HepG2 (cell line): ENCODE measurements around the gene DMRTA2. TPM values are rescaled to one million over a fixed set of nuclear protein-coding genes. Genes with fewer than 3 reads are reported as not detected.

Experiments used
- ATAC-seq: fragments of 200-7000 bp; cut with Tn5 transposase; 3 replicates; pipeline ENCODE4 v1.9.1; 2020; ENCODE audit warnings: mild to moderate bottlenecking, moderate library complexity
- BruUV-seq: library from RNA; stranded (reverse); fragments of 400-500 nt; replicated peaks from 2 replicates; lab custom pipeline; 2021; lab: Mats Ljungman, UMichigan
- CTCF ChIA-PET: fragments of 300-600 bp; formaldehyde crosslinking; extraction: SDS; loops from one replicate; lab custom pipeline; 2021; ENCODE audit warnings: low total read pairs, inconsistent platforms, low intra/inter-chr PET ratio; lab: Yijun Ruan, JAX
- POLR2A ChIA-PET: fragments of 350-600 bp; sonication (Branson Sonifier 250); formaldehyde crosslinking; loops from one replicate; lab custom pipeline; 2020; ENCODE audit warnings: antibody characterized with exemption, inconsistent platforms; lab: Yijun Ruan, JAX
- DNase-seq: peaks from one replicate; pipeline ENCODE4 v3.0.0-alpha.2; 2015; ENCODE audit warnings: low spot score
- FAIRE-seq: peaks from 3 replicates; lab custom pipeline; 2011; peaks lifted over from hg19 to GRCh38; lab: Jason Lieb, UNC
- H2AFZ ChIP-seq: one replicate; pipeline ENCODE4 v1.6.1; 2011; ENCODE audit warnings: low read length, inconsistent platforms
- H3K27ac ChIP-seq: fragments of 300-600 bp; 3 replicates; pipeline ENCODE4 v1.8.0; 2011; ENCODE audit warnings: mixed run types, mild to moderate bottlenecking, mixed read lengths, low read length, inconsistent platforms; ENCODE audit not compliant: insufficient read depth; ENCODE audit errors: extremely low read length
- H3K27me3 ChIP-seq, 2 experiments: fragments of 200-600 bp in 1 of 2; 2 replicates in 1 of 2; 3 replicates in 1 of 2; pipeline versions ENCODE4 v1.6.0 to v1.8.0; 2011; ENCODE audit warnings: low read length in 2 of 2, mild to moderate bottlenecking in 2 of 2, moderate library complexity in 2 of 2, inconsistent platforms in 1 of 2; ENCODE audit not compliant: insufficient read depth in 2 of 2, control insufficient read depth in 1 of 2
- H3K36me3 ChIP-seq, 2 experiments: fragments of 200-600 bp in 1 of 2; replicated peaks in 1 of 2; 2 replicates in 1 of 2; 3 replicates in 1 of 2; pipeline versions ENCODE4 v1.5.1 to v1.8.0; 2011; ENCODE audit warnings: low read length in 2 of 2, inconsistent platforms in 1 of 2; ENCODE audit not compliant: insufficient read depth in 2 of 2, control insufficient read depth in 1 of 2
- H3K4me1 ChIP-seq: 2 replicates; pipeline ENCODE4 v1.5.1; 2012; ENCODE audit warnings: low read length, inconsistent platforms; ENCODE audit not compliant: insufficient read depth
- H3K4me2 ChIP-seq: 2 replicates; pipeline ENCODE4 v1.6.0; 2011; ENCODE audit warnings: low read depth, low read length, inconsistent platforms
- H3K4me3 ChIP-seq, 3 experiments: fragments of 200-600 bp in 1 of 3; sonication (generic), shearing (Covaris generic) in 1 of 3; replicated peaks in 1 of 3; 2 replicates each; pipeline ENCODE4 v1.5.1; 2011 to 2016; ENCODE audit warnings: low read length in 3 of 3, inconsistent platforms in 2 of 3, low read depth in 2 of 3, mild to moderate bottlenecking in 2 of 3, control low read depth in 1 of 3, mixed read lengths in 1 of 3; ENCODE audit not compliant: insufficient read depth in 1 of 3
- H3K79me2 ChIP-seq: one replicate; pipeline ENCODE4 v1.6.1; 2011; ENCODE audit warnings: low read length, inconsistent platforms; ENCODE audit not compliant: insufficient read depth
- H3K9ac ChIP-seq: 2 replicates; pipeline ENCODE4 v1.6.0; 2011; ENCODE audit warnings: mild to moderate bottlenecking, low read depth, low read length, inconsistent platforms; ENCODE audit not compliant: insufficient read depth
- H3K9me3 ChIP-seq: 2 replicates; pipeline ENCODE4 v1.5.1; 2012; ENCODE audit warnings: mild to moderate bottlenecking, low read length
- H4K20me1 ChIP-seq: 2 replicates; pipeline ENCODE4 v1.6.0; 2011; ENCODE audit warnings: inconsistent platforms, mild to moderate bottlenecking, low read length, moderate library complexity; ENCODE audit not compliant: insufficient read depth
- AGO2 ChIP-seq: fragments of 200-400 bp; formaldehyde crosslinking; optimal IDR thresholded peaks from 2 replicates; pipeline ENCODE3; 2017; ENCODE audit warnings: mild to moderate bottlenecking, low read depth, low read length, moderate library complexity
- ARNT2 ChIP-seq: sonication (generic); formaldehyde crosslinking; IDR thresholded peaks from 2 replicates; pipeline ENCODE4 v1.8.0; 2022; ENCODE audit warnings: mild to moderate bottlenecking, low read depth, missing genetic modification reagents, moderate library complexity
- ELF1 ChIP-seq: sonication (generic); formaldehyde crosslinking; IDR thresholded peaks from 2 replicates; pipeline ENCODE4 v1.4.0; 2020; ENCODE audit warnings: missing genetic modification reagents
- MEIS2 ChIP-seq: sonication (generic); formaldehyde crosslinking; IDR thresholded peaks from 2 replicates; pipeline ENCODE4 v1.9.0; 2021; ENCODE audit warnings: mild to moderate bottlenecking, missing genetic modification reagents
- PPARG ChIP-seq: conservative IDR thresholded peaks from 2 replicates; pipeline ENCODE4 v1.6.1; 2016; ENCODE audit warnings: missing biosample characterization, missing genetic modification reagents
- RAD21 ChIP-seq: fragments of 450-650 bp; formaldehyde crosslinking; IDR thresholded peaks from 2 replicates; pipeline ENCODE4 v1.5.0; 2020; ENCODE audit warnings: mild to moderate bottlenecking
- RBFOX2 ChIP-seq: fragments of 200-400 bp; formaldehyde crosslinking; IDR thresholded peaks from 2 replicates; pipeline ENCODE4 v1.6.1; 2017; ENCODE audit warnings: low read depth, mild to moderate bottlenecking, low read length
- SETDB1 ChIP-seq: sonication (generic); formaldehyde crosslinking; IDR thresholded peaks from 2 replicates; pipeline ENCODE4 v1.5.1; 2020; ENCODE audit warnings: missing genetic modification reagents, mild to moderate bottlenecking, borderline replicate concordance
- STAG1 ChIP-seq: sonication (generic); formaldehyde crosslinking; IDR thresholded peaks from 2 replicates; pipeline ENCODE4 v1.4.0; 2020; ENCODE audit warnings: missing genetic modification reagents
- TCF12 ChIP-seq, 2 experiments: fragments of 450-650 bp in 1 of 2; sonication (generic) in 1 of 2; formaldehyde crosslinking in 1 of 2; IDR thresholded peaks; 2 replicates each; pipeline versions ENCODE4 v1.6.1 to v1.8.0; 2017 to 2022; ENCODE audit warnings: antibody characterized with exemption in 1 of 2, mild to moderate bottlenecking in 1 of 2, missing genetic modification reagents in 1 of 2, moderate library complexity in 1 of 2
- TEAD3 ChIP-seq: optimal IDR thresholded peaks from 2 replicates; pipeline ENCODE3; 2016; ENCODE audit warnings: borderline replicate concordance
- ZNF292 ChIP-seq: sonication (generic); formaldehyde crosslinking; IDR thresholded peaks from 2 replicates; pipeline ENCODE4 v1.8.1; 2022; ENCODE audit warnings: mild to moderate bottlenecking, low read depth, missing genetic modification reagents, borderline replicate concordance
- ZNF558 ChIP-seq: sonication (generic); formaldehyde crosslinking; IDR thresholded peaks from 2 replicates; pipeline ENCODE4 v1.9.0; 2022; ENCODE audit warnings: mild to moderate bottlenecking, missing genetic modification reagents, borderline replicate concordance
- ZNF670 ChIP-seq: sonication (generic); formaldehyde crosslinking; IDR thresholded peaks from 2 replicates; pipeline ENCODE4 v1.8.0; 2022; ENCODE audit warnings: mild to moderate bottlenecking, missing genetic modification reagents, borderline replicate concordance
- ZNF737 ChIP-seq: sonication (generic); formaldehyde crosslinking; IDR thresholded peaks from 2 replicates; pipeline ENCODE4 v1.5.0; 2020; ENCODE audit warnings: missing genetic modification reagents, mild to moderate bottlenecking, borderline replicate concordance
- ZNF792 ChIP-seq: IDR thresholded peaks from 2 replicates; pipeline ENCODE4 v1.6.1; 2016
- WGBS: methylation state at CpG from one replicate; pipeline ENCODE4 v1.1.6; 2017; ENCODE audit warnings: low lambda C conversion rate; 5-methylcytosine and 5-hydroxymethylcytosine counted together
- in situ Hi-C: cut with HindIII; loops from 2 replicates; pipeline ENCODE4 v1.10.0; 2017; ENCODE audit warnings: low pct_unique_long_range_greater_than_20kb; ENCODE audit not compliant: extremely low pct_ligation_motif_present
- intact Hi-C: fragments of 100-400 bp; cut with micrococcal nuclease; formaldehyde crosslinking; loops from one replicate; pipeline ENCODE4 v1.10.0; 2022; ENCODE audit not compliant: unreplicated experiment
- polyA plus RNA-seq, 8 experiments: library from polyadenylated mRNA; depleted of rRNA in 3 of 8; stranded (reverse) in 7 of 8; unstranded in 1 of 8; fragments of >200 nt; fragmentation: Illumina TruSeq in 4 of 8; extraction: Trizol in 4 of 8; gene quantifications; 2 replicates each; pipeline versions ENCODE4 v1.2.1 to v1.2.3, GENCODE V29; 2011 to 2016; ENCODE audit warnings: low read depth in 4 of 8, missing spikeins in 1 of 8, mixed read lengths in 1 of 8; ENCODE audit not compliant: insufficient read depth in 1 of 8
- total RNA-seq, 5 experiments: library from RNA; depleted of rRNA; stranded (reverse); fragments of >200 nt; fragmentation: Illumina TruSeq; extraction: Trizol; gene quantifications; 2 replicates each; pipeline ENCODE4 v1.2.3, GENCODE V29; 2016; ENCODE audit warnings: low read depth in 1 of 5
- TF ChIP-seq, protein P1 (sequence below): sonication (generic); formaldehyde crosslinking; IDR thresholded peaks from 2 replicates; pipeline ENCODE4 v1.5.0; 2020; ENCODE audit warnings: mild to moderate bottlenecking, missing genetic modification reagents, borderline replicate concordance
- TF ChIP-seq, protein P2 (sequence below): IDR thresholded peaks from 2 replicates; pipeline ENCODE4 v1.6.1; 2012; ENCODE audit warnings: low read depth, low read length, improper control_type of control experiment

The DMRTA2 gene
- total and polyA plus RNA-seq, 2 of the 13 experiments (the other 11 are each of a cell fraction or from before 2014, with no cell fraction given) = not detected

- H3K4me3 ChIP-seq = peak overlapping the region in 1 of 3 experiments; percentile 41; a peak in 1 of 6 replicates
- no peaks in the 10 kb centered on the region for H3K79me2 ChIP-seq
- intact Hi-C loops = loop anchor here (1.0 to 2.0 kb wide), 4 partner anchors 237 to 690 kb away; no protein-coding TSS in a partner anchor
- in situ Hi-C loops = loop anchor here (25.0 kb wide), 1 partner anchor 344 kb away; no protein-coding TSS in a partner anchor
- no peaks in the 10 kb centered on the region for H3K4me1 ChIP-seq
- peak; percentile 88 for ATAC-seq
- no peak overlapping the region for H2AFZ ChIP-seq
- 6% methylated on average over 28 of the region's 31 CpGs for WGBS
- H4K20me1 ChIP-seq = no peaks in the 10 kb centered on the region
- CTCF ChIA-PET = interaction anchor here (1.1 to 4.8 kb wide), 4 partner anchors 238 to 690 kb away, joined by 3 to 48 read pairs (median 16); no protein-coding TSS in a partner anchor
- H3K36me3 ChIP-seq = no peaks in the 10 kb centered on the region
- DNase-seq = peak; percentile 17
- no peaks in the 10 kb centered on the region for H3K9me3 ChIP-seq
- FAIRE-seq = no peak
- peaks cover 0 to 15% of the 10 kb centered on the region in 2 experiments; a peak in 3 of 5 replicates for H3K27me3 ChIP-seq
- POLR2A ChIA-PET = no interaction called here
- no peak overlapping the region for H3K9ac ChIP-seq
- H3K4me2 ChIP-seq = peak overlapping the region; percentile 42; the same call in 1 of the 2 replicates
- H3K27ac ChIP-seq = no peak overlapping the region
- no TSS peak for BruUV-seq
- no peak for TF ChIP-seq AGO2
- no peak for TF ChIP-seq ZNF558 (CRISPR knock-in tag)
- no peak for TF ChIP-seq MEIS2 (CRISPR knock-in tag)
- no peak for TF ChIP-seq TEAD3 (CRISPR knock-in tag)
- no peak for TF ChIP-seq ZNF737 (CRISPR knock-in tag)
- no peak for TF ChIP-seq SETDB1 (CRISPR knock-in tag)
- TF ChIP-seq RAD21 (CRISPR knock-in tag) = peak; percentile 62; the same call in 1 of the 2 replicates
- no peak for TF ChIP-seq ZNF670 (CRISPR knock-in tag)
- TF ChIP-seq, protein P1, sequence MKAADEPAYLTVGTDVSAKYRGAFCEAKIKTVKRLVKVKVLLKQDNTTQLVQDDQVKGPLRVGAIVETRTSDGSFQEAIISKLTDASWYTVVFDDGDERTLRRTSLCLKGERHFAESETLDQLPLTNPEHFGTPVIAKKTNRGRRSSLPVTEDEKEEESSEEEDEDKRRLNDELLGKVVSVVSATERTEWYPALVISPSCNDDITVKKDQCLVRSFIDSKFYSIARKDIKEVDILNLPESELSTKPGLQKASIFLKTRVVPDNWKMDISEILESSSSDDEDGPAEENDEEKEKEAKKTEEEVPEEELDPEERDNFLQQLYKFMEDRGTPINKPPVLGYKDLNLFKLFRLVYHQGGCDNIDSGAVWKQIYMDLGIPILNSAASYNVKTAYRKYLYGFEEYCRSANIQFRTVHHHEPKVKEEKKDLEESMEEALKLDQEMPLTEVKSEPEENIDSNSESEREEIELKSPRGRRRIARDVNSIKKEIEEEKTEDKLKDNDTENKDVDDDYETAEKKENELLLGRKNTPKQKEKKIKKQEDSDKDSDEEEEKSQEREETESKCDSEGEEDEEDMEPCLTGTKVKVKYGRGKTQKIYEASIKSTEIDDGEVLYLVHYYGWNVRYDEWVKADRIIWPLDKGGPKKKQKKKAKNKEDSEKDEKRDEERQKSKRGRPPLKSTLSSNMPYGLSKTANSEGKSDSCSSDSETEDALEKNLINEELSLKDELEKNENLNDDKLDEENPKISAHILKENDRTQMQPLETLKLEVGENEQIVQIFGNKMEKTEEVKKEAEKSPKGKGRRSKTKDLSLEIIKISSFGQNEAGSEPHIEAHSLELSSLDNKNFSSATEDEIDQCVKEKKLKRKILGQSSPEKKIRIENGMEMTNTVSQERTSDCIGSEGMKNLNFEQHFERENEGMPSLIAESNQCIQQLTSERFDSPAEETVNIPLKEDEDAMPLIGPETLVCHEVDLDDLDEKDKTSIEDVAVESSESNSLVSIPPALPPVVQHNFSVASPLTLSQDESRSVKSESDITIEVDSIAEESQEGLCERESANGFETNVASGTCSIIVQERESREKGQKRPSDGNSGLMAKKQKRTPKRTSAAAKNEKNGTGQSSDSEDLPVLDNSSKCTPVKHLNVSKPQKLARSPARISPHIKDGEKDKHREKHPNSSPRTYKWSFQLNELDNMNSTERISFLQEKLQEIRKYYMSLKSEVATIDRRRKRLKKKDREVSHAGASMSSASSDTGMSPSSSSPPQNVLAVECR (CRISPR knock-in tag) = no peak
- no peak for TF ChIP-seq PPARG (CRISPR knock-in tag)
- TF ChIP-seq ARNT2 (CRISPR knock-in tag) = no peak
- TF ChIP-seq STAG1 (CRISPR knock-in tag) = peak; percentile 89
- TF ChIP-seq TCF12 (IDR thresholded peaks at IDR 0.05) = no peak
- no peak for TF ChIP-seq TCF12 (CRISPR knock-in tag; IDR thresholded peaks at IDR 0.05)
- TF ChIP-seq ELF1 = no peak
- no peak for TF ChIP-seq ZNF292 (CRISPR knock-in tag)
- TF ChIP-seq ZNF792 = no peak
- TF ChIP-seq RBFOX2 = no peak
- TF ChIP-seq, protein P2, sequence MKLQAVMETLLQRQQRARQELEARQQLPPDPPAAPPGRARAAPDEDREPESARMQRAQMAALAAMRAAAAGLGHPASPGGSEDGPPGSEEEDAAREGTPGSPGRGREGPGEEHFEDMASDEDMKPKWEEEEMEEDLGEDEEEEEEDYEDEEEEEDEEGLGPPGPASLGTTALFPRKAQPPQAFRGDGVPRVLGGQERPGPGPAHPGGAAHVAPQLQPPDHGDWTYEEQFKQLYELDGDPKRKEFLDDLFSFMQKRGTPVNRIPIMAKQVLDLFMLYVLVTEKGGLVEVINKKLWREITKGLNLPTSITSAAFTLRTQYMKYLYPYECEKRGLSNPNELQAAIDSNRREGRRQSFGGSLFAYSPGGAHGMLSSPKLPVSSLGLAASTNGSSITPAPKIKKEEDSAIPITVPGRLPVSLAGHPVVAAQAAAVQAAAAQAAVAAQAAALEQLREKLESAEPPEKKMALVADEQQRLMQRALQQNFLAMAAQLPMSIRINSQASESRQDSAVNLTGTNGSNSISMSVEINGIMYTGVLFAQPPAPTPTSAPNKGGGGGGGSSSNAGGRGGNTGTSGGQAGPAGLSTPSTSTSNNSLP = peak; percentile 62; the same call in 1 of the 2 replicates
Measured at GRCh38 chr1:50368179-50369007, 54.9 kb downstream of the DMRTA2 start.
